ENCODE measurements around the gene BRSK1. TPM values are rescaled to one million over a fixed set of nuclear protein-coding genes. Genes with fewer than 3 reads are reported as not detected.

The BRSK1 gene
- total and polyA plus RNA-seq, 7 donors = 0.14 to 1.1 (median 0.77) TPM

DNA sequence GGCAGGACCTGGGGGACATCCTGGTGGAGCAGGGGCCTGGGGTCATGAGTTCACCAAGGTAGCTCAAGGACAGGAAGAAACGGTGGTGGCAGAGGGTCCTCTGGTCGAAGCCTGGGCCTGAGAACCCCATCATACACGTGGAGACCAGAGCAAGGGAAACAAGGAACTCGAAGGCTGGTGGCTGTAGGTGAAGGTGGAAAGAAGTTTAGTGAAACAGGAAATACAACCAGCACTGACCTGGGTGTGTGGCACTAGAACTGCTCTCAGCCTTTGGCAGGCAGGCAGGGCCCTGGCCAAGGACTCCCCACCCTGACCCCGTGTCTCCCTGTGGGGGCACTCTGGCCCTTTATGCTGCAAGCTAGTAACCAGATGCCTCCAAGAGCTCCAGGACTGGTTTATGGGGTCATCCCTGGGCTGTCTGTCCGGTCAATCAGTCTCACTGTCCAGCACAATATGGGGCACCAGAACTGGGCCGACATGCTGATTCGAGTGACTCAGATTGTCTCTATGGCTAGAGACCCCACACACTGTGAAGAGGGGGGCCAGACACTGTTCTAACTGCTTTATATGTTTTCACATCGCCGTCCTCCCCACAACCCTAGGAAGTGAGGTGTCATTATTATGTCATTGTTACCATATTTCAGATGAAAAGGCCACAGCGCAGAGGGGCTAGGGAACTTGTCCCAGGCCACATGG, 67.0 kb downstream of the BRSK1 start:
- 60 to 64% (median 61%) methylated on average over 11 of the region's 11 CpGs for WGBS, 3 donors
- no peak overlapping the region for H3K27ac ChIP-seq
- ATAC-seq (no peak), DNase-seq (no peak)
- no peaks in the 10 kb centered on the region for H3K9me3 ChIP-seq
- peaks cover 0 to 11% of the 10 kb centered on the region in 2 donors for H3K36me3 ChIP-seq (ENCODE audit: insufficient read depth in 1 of 2, low read depth in 1 of 2)
- peaks cover 0 to 41% (median 15%) of the 10 kb centered on the region in 3 donors for H3K27me3 ChIP-seq (ENCODE audit: insufficient read depth in 3 of 3, low read length in 2 of 3)
- peaks cover 5% of the 10 kb centered on the region for H3K4me1 ChIP-seq
- TF ChIP-seq, protein P1, sequence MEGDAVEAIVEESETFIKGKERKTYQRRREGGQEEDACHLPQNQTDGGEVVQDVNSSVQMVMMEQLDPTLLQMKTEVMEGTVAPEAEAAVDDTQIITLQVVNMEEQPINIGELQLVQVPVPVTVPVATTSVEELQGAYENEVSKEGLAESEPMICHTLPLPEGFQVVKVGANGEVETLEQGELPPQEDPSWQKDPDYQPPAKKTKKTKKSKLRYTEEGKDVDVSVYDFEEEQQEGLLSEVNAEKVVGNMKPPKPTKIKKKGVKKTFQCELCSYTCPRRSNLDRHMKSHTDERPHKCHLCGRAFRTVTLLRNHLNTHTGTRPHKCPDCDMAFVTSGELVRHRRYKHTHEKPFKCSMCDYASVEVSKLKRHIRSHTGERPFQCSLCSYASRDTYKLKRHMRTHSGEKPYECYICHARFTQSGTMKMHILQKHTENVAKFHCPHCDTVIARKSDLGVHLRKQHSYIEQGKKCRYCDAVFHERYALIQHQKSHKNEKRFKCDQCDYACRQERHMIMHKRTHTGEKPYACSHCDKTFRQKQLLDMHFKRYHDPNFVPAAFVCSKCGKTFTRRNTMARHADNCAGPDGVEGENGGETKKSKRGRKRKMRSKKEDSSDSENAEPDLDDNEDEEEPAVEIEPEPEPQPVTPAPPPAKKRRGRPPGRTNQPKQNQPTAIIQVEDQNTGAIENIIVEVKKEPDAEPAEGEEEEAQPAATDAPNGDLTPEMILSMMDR (IDR thresholded peaks at IDR 0.05) = no peak
- no peak overlapping the region for H3K4me3 ChIP-seq
- intact Hi-C loops (cut with DNase I) = no loop called here

DNA sequence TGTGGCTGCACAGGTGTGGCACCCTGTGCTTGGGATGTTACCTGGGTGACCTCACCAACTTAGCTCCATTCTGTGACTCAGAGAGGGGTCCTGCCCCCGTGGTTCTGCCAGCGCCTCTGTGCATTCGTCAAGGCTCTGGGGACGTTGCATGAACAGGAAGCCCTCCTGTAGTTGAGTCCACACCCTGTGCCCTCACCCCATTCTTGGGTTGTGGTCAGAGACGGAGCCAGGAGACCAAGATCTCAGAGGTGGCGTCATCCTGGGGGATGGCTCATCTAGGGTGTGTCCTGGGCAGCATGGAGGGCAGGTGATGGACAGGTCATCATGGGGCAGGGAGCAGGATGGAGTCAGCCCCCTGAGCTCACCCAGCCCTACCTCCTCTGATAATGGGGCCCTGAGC, 68.2 kb downstream of the BRSK1 start:
- Histone ChIP-seq H3K4me3 (no peak overlapping the region), H3K27ac (no peak overlapping the region), H3K36me3 (ENCODE audit: insufficient read depth in 1 of 2, low read depth in 1 of 2) (peaks cover 0 to 4% of the 10 kb centered on the region in 2 donors), H3K4me1 (peaks cover 5% of the 10 kb centered on the region), H3K27me3 (ENCODE audit: insufficient read depth in 3 of 3, low read length in 2 of 3) (peaks cover 0 to 54% (median 21%) of the 10 kb centered on the region in 3 donors), H3K9me3 (no peaks in the 10 kb centered on the region)
- ATAC-seq (no peak), DNase-seq (no peak)
- intact Hi-C loops (cut with DNase I) = no loop called here
- 66 to 73% (median 70%) methylated on average over 6 of the region's 6 CpGs for WGBS, 3 donors
- TF ChIP-seq, protein P1 (IDR thresholded peaks at IDR 0.05) = no peak

DNA sequence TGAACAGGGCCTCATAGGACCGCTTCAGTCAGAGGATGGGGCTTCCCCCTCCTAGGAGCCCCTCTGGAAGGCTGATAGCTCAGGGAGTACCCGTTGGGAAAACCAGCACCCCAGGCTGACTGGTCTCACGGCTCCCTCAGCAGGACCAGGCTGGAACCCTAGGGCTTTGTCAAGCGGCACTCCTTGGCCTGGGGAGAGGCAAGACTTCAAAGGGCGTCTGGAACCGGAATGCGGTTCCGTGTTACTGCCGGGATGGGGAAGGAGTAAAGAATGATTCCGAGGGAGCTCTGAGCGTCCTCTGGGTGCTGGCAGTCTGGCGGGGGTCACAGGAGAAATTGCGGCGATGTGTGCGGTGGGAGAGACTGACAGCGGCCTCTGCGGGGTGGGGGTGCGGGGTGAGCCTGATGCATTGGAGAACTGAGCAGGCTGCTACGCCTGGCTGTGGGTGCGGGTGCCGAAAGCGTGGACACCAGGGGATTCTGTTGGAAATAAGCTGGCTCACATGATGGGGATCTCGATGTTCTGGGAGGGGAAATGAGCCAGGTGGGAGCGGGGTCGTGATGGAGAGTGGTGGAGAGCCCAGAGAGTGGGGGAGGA, 68.8 kb downstream of the BRSK1 start:
- H3K9me3 ChIP-seq = no peaks in the 10 kb centered on the region
- 44 to 55% (median 48%) methylated on average over 25 of the region's 25 CpGs for WGBS, 3 donors
- H3K27me3 ChIP-seq (ENCODE audit: insufficient read depth in 3 of 3, low read length in 2 of 3) = peaks cover 0 to 60% (median 23%) of the 10 kb centered on the region in 3 donors
- H3K4me3 ChIP-seq = no peak overlapping the region
- TF ChIP-seq, protein P1 (IDR thresholded peaks at IDR 0.05) = no peak
- intact Hi-C loops (cut with DNase I) = no loop called here
- no peak overlapping the region for H3K27ac ChIP-seq
- H3K4me1 ChIP-seq = peaks cover 5% of the 10 kb centered on the region
- DNase-seq = no peak
- ATAC-seq = no peak
- H3K36me3 ChIP-seq (ENCODE audit: insufficient read depth in 1 of 2, low read depth in 1 of 2) = no peaks in the 10 kb centered on the region

DNA sequence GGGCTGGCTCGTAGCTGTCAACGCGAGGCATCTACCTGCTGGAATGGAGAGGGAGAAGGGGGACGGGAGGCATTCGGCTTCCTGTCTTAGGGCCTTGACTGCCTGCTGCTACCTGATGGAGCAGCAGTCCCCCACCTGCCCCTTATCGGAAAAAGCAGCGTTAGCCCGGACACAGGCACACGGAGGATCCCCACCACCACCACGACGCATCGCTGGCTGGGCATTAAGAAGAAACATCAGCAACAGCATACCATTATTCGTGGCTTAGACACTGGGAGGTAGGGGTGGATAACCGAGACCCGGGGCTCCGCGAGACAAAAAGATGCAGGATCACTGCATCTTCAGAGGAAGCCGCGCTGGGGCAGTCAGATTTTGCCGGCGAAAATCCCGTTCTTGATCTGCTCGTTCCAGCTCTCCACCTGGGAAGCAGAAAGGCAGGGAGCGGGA, 69.6 kb downstream of the BRSK1 start:
- intact Hi-C loops (cut with DNase I) = no loop called here
- H3K4me3 ChIP-seq = peak overlapping the region; percentile 60
- ATAC-seq (no peak), DNase-seq (no peak)
- no peaks in the 10 kb centered on the region for H3K36me3 ChIP-seq (ENCODE audit: insufficient read depth in 1 of 2, low read depth in 1 of 2)
- no peaks in the 10 kb centered on the region for H3K9me3 ChIP-seq
- H3K4me1 ChIP-seq = peaks cover 5% of the 10 kb centered on the region
- no peak overlapping the region for H3K27ac ChIP-seq
- peaks cover 0 to 64% (median 26%) of the 10 kb centered on the region in 3 donors for H3K27me3 ChIP-seq (ENCODE audit: insufficient read depth in 3 of 3, low read length in 2 of 3)
- 2 to 5% (median 4%) methylated on average over 24 of the region's 24 CpGs for WGBS, 3 donors
- TF ChIP-seq, protein P1 (IDR thresholded peaks at IDR 0.05) = no peak
